Measurements from ENCODE around the gene ZSCAN20.

Gene ZSCAN20

GRCh38 chr1:33535334-33535733, 62.9 kb downstream of the ZSCAN20 start:
- no peak for DNase-seq

DNA sequence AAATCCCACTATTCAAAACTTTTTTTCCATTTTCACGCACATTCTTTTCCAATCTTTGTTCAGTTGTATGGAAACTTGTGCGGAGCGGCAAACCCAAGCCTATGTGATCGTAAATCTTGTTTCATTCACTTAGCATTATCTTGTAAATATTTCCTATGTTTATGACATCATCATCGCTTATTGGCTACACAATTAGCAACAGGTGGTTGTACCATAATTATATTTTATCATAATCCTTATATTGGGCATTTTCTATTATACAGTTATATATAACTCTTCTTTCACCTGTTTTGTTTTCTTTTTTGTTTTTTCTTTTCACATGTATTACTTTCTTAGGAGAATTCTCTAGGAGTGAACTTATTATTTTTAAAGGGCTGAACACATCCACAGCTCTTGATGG, 65.4 kb downstream of the ZSCAN20 start:
- DNase-seq, result no peak

DNA sequence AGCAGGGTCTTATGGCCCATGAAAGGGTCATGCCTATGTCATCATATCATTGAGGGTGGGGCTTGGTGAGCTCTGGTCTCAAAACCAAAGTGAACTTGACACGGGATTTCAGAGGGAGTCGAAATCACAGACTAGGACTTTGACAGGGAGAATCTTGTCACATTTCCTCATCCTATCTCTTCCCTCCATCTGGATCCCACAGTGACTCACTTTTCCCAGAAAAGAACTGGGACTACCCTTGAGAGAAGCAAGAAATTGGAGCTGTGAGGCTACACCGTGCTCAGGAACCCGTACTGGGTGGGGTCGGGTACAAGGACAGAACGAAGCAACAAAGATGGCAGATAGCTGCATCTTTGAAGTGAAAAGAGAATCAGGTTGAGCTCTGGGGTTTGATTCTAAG, 69.5 kb downstream of the ZSCAN20 start:
- no peak for DNase-seq

Measured in AML-193 (cell line).